ENCODE results near the gene TUB.

DNA sequence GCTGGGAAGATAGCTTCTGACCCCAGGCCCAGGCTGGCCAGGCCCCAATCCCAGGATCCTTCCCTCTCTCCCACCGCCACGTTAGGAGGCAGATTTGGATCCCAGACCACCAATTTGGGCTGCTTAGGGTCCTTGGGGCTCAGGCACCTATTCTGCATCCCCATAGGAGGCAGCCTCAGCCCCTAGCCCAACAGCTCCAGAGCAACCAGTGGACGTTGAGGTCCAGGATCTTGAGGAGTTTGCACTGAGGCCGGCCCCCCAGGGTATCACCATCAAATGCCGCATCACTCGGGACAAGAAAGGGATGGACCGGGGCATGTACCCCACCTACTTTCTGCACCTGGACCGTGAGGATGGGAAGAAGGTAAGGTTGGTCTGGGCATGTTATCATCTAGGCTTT lies 16.1 kb downstream of the TUB start:
- no peak for TF ChIP-seq POLR2A (IDR thresholded peaks at IDR 0.05)
- TF ChIP-seq CTCF (IDR thresholded peaks at IDR 0.05), result no peak
